Measurements from ENCODE around the gene RASD2.

Gene RASD2

GRCh38 chr22:35559354-35560005 is 18.8 kb downstream of the RASD2 start:
- no peak overlapping the region for H3K4me3 ChIP-seq (ENCODE audit: low read depth, low read length)
- ChIA-PET POLR2A (no interaction called here), CTCF (interaction anchor here (1.9 kb wide), 1 partner anchor 11 kb away, joined by 4 read pairs; no protein-coding TSS in a partner anchor)
- TF ChIP-seq CTCF (IDR thresholded peaks at IDR 0.05; ENCODE audit: insufficient read depth, low read length, missing control alignments): no peak
- no peak for DNase-seq (ENCODE audit: low read depth, low spot score)

- no peak for TF ChIP-seq CTCF (IDR thresholded peaks at IDR 0.05; ENCODE audit: insufficient read depth, low read length, missing control alignments)
- no peak for DNase-seq (ENCODE audit: low read depth, low spot score)
- ChIA-PET POLR2A (no interaction called here), CTCF (no interaction called here)
- H3K4me3 ChIP-seq (ENCODE audit: low read depth, low read length): no peak overlapping the region
Observed at GRCh38 chr22:35560366-35560765, 19.7 kb downstream of the RASD2 start.

- POLR2A ChIA-PET: no interaction called here
- H3K4me3 ChIP-seq (ENCODE audit: low read depth, low read length): no peak overlapping the region
- TF ChIP-seq CTCF (IDR thresholded peaks at IDR 0.05; ENCODE audit: insufficient read depth, low read length, missing control alignments): no peak
- no peak for DNase-seq (ENCODE audit: low read depth, low spot score)
- CTCF ChIA-PET: no interaction called here
Observed at GRCh38 chr22:35560824-35561223, 20.2 kb downstream of the RASD2 start.

- CTCF ChIA-PET: interaction anchor here (1.0 kb wide), 1 partner anchor 135 kb away, joined by 4 read pairs; no protein-coding TSS in a partner anchor
- DNase-seq (ENCODE audit: low read depth, low spot score): no peak
- TF ChIP-seq CTCF (IDR thresholded peaks at IDR 0.05; ENCODE audit: insufficient read depth, low read length, missing control alignments): no peak
- POLR2A ChIA-PET: no interaction called here
- H3K4me3 ChIP-seq (ENCODE audit: low read depth, low read length): no peak overlapping the region
Observed at GRCh38 chr22:35561796-35562526, 21.3 kb downstream of the RASD2 start.

GRCh38 chr22:35563211-35563610 is 22.6 kb downstream of the RASD2 start:
- CTCF ChIA-PET: interaction anchor here (1.0 to 5.8 kb wide), 4 partner anchors 19 to 132 kb away, joined by 3 to 44 read pairs (median 12); no protein-coding TSS in a partner anchor

More at GRCh38 chr22:35563211-35563610, 22.6 kb downstream of the RASD2 start:
- H3K4me3 ChIP-seq (ENCODE audit: low read depth, low read length): no peak overlapping the region
- DNase-seq (ENCODE audit: low read depth, low spot score): no peak
- POLR2A ChIA-PET: no interaction called here
- TF ChIP-seq CTCF (IDR thresholded peaks at IDR 0.05; ENCODE audit: insufficient read depth, low read length, missing control alignments): no peak

All from AG04449 (cell line).